ENCODE data around the gene TYK2.
A peak's percentile ranks its signal among the peaks of the same experiment; 100 is the strongest.

Gene TYK2

DNA sequence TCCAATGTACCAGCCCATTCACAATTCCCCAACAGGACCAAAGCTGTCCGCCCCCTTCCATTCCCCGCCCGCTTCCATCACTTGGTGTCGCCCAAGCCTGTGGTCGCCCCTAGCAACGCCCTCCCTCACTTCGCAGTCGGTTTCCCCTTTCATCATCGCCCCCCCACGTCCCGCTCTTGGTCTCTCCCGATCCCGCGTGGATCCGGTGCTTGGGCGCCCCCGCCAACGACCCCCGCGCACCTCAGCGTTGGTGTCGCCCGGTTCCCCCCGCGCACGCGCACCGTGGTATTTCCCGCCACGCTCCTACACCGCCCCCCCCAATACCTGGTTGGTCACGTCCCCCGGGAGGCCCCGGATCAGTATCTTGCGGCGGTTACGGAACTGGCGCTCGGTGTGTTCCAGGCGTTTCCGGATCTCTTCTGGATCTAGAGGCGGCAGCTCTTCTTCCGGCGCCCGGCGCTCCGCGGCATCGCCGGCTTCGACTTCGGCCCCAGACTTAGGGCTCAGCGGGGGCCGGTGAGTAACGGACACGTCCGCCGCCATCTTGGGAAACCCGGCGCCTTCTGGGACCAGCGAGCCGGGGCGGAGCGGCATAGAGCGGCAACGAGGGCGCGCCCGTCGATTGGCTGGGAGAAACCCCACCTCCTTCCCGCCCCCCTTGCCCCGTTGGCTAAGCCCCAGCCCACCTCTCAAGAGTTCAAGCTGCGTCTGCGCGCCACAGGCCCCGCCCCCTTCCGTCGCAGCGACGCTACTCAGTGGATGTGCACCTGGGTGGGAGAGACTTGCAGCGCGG is 47.2 kb downstream of the TYK2 start, which contains the start of gene RAVER1:
Gene RAVER1, minus strand, starts transcription at position 565 of the 793 bp plus-strand sequence. Its CDS starts 22 bp downstream, at position 543.
- peak; percentile 94 for DNase-seq

DNA sequence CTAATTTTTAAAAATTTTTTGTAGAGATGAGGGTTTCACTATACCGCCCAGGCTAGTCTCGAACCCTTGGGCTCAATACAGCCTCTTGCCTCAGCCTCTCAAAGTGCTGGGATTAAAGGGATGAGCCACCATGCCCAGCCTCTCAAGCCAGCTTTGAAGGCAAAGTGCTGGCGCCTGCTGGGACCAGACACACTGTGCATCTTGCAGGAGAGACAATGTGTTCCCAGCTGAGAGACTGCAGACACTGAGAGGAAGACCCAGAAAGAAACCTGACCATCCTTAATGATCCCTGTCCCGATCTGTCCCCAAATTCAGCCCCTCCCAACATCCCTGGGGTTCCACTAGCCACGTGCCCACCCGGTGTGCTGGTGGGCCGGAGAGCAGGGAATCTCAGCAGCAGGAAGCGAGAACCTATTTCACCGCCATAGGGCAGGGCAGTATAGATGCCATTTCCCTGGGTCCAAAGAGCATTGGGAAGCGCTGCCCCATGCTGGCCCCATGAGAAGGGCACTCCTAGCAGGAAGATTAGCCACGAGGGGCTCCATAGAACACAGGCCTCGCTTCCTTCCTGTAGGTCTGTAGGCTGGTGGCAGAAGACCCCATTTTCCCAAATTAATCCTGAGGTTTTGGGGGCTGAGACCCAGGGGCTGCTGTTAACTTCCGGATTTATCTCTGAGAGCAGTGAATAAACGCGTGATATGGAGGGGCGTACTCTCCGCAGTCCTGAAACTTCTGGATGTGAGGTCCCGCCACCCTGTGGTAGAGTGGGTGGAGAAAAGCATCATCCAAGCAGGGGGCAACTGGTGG is 48.0 kb downstream of the TYK2 start:
- DNase-seq, result no peak

GRCh38 chr19:10329555-10329954 is 50.8 kb downstream of the TYK2 start:
- DNase-seq, result no peak

DNA sequence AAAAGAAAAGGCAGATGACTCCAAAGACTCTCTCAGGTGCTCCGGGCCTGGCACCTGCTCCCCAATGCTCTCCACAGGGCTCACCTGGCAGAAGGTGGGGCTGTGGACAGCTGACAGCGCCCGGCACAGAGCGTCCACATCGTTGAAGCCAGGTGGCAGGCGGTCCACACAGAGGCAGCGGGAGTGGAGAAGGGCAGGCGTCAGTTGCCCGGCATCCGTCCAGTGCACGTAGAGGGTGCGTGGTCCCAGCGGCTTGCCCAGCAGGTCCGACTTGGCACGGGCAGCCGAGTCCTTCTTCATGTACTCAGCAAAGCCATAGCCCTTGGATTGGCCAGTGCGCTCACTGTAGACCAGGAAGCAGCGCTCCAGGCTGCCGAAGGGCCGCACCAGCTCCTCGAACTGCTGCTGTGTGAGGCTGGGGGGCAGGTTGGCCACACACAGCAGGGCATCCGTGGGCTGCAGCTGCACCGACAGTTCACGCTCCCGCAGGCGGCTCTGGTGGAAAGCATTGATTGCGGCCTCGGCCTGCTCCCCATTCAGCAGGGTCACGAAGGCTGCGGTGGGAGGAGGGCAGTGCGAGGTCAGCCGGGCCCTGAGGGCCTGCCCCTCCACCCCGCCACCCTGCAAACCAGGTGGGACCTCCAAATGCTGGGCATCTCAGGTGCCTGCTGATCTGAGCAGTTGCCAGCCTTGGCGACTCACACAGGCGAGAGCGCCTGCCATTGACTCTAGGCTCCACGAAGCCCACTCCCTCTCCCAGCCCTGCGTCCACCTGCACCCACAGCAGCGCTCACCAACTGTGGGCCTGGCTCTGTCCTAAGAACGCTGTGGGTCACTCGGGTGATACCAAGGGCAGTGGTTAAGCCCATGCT is 51.6 kb downstream of the TYK2 start:
- DNase-seq, result no peak

DNA sequence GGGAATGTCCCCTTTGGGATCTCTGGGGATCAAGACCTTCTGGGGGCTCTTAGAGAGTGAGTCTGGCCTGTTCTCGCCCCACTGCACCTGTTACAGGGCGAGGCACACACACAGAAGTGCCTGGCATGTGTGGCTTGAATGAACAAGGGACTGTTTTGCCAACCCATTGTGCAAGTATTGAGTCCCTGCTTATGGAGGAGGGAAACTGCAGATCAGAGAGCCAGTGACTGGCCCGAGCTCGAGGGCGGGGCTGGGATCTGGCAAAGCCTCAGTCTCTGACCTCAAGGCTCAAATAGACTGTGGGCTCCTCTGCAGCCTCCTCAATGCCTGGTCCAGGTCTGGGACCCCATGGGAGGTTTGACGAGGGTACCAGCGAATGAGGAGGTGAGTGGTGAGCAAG is 52.6 kb downstream of the TYK2 start:
- no peak for DNase-seq

DNA sequence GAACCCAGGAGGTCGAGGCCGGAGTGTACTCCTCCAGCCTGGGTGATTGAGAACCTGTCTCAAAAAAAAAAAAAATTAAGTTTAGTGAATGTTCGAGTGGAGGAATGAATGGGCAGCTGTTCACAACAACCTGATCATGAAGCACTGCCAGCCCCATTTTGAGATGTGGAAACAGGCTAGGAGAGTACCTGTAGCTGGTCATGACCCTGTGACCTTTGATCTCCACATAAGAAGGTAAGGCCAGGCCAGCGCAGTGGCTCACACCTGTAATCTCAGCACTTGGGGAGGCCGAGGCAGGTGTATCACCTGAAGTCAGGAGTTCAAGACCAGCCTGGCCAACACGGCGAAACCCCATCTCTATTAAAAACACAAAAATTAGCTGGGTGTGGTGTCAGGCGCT is 54.6 kb downstream of the TYK2 start:
- no peak for DNase-seq

GRCh38 chr19:10321874-10322835 is 58.2 kb downstream of the TYK2 start:
- DNase-seq, result no peak

- no peak for DNase-seq
Observed at GRCh38 chr19:10321417-10321797, 59.0 kb downstream of the TYK2 start.

GRCh38 chr19:10320602-10321416 is 59.6 kb downstream of the TYK2 start:
- DNase-seq, result no peak

- no peak for DNase-seq
Observed at GRCh38 chr19:10318807-10319682, 61.3 kb downstream of the TYK2 start.

GRCh38 chr19:10317857-10318462 is 62.4 kb downstream of the TYK2 start:
- DNase-seq, result no peak

GRCh38 chr19:10317045-10317856 is 63.1 kb downstream of the TYK2 start:
- DNase-seq, result no peak

- DNase-seq, result no peak
Observed at GRCh38 chr19:10316229-10317044, 63.9 kb downstream of the TYK2 start.

- DNase-seq, result peak; percentile 91
Observed at GRCh38 chr19:10315335-10316214, 64.8 kb downstream of the TYK2 start, which contains the start of gene FDX2. Gene FDX2 (minus strand): TSS chr19:10316015. CDS start chr19:10315996, 19 bp downstream.

DNA sequence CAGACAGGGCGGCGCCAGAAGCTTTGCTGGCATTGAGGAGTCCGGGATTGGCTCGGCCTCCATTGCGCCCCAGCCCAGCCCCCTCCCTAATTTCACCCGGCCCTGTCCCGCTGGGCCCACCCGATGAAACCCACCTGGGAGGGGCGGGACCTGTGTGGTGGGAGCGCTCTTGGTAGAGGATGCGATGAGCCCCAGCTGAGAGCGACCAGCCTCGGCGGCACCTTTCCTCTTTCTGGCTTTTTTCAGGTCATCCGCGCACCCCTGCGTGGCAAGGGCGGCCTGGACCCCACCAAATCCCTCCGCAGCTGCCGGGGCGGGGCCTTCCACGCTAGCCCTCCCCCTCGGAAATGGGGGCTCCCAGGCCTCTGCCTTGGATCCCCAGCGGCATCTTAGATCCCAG is 70.9 kb downstream of the TYK2 start, which contains the start of gene ZGLP1:
Gene ZGLP1, minus strand, starts transcription at position 393 of the 400 bp plus-strand sequence.
- DNase-seq, result no peak

DNA sequence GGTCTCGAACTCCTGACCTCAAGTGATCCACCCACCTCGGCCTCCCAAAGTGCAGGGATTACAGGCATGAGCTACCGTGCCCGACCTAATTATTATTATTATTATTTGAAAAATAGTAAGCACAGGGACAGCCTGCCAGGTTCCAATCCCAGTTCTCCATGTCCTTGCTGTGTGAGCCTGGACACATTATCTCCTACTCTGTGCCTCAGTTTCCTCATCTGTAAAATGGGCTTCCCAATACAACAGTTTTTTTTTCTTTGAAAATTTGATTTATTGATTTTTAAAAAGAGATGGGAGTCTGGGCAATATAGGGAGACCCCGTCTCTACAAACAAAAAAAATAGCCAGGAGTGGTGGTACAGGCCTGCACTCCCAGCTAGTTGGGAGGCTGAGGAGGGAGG is 74.0 kb downstream of the TYK2 start:
- no peak for DNase-seq
